ENCODE measurements around the gene LRRC47.

GRCh38 chr1:3752400-3752945 lies 43.8 kb downstream of the LRRC47 start, which contains the start of gene CCDC27:
- no peak for TF ChIP-seq GATA2 (IDR thresholded peaks at IDR 0.05; ENCODE audit: low read depth, low read length)
- TF ChIP-seq GATA3 (IDR thresholded peaks at IDR 0.05; ENCODE audit: low read depth, low read length), result no peak
